HG03175 (cell line): ENCODE results near the gene NR2F6.
"Not testable (repeated sequence)": the region's sequence is repeated elsewhere in the genome, so short reads cannot be mapped to it uniquely, and the experiment has no call there.

Experiments
- ATAC-seq: cut with Tn5 transposase; IDR thresholded peaks from one replicate; pipeline ENCODE4 v1.9.1; 2021; ENCODE audit warnings: mild to moderate bottlenecking, moderate library complexity; ENCODE audit not compliant: unreplicated experiment

NR2F6 gene

DNA sequence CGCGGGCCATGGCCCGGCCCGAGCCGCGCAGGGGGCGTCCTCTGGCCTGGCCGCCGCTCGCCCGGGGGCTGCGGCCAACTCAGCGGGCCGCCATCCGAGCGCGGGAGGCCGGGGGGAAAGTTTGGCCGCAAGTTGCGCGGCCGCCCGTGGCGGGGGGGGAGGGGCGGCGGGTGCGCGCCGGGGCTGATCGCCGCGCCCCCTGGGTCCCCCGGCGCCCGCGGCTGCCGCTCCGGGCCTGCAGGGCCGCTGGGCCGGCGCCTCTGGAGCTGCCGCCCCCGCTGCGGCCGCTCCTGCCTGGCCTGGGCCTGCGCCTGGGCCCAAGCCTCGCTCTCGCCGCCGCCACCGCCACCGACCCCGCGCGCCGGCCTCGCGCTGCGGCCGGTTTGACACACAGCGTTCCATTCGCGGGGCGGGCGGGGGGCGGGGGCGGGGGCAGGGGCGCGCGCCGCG lies at the start of gene NR2F6:
Gene NR2F6, minus strand, starts transcription at position 385 of the 450 bp plus-strand sequence. CDS start 699 bp downstream, outside the sequence.
- ATAC-seq = no peak

- no peak for ATAC-seq
Measured at GRCh38 chr19:17294051-17294891, 48.6 kb upstream of the NR2F6 start.

DNA sequence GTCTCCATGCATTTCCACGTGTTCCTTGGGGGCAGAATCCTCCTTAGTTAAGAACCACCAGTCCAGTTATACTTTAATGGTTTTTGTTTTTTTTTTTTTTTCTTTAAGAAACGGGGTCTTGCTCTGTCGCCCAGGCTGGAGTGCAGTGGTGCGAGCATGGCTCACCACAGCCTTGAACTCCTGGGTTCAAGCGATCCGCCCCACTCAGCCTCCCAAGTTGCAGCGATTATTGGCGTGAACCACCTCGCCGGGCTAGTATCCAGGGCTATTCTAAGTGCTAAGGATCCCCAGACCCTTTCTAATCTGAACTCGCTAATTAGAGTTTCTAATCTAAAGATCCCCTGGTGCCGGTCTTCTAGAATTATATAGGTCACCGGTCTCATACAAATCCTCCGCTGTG lies 47.9 kb upstream of the NR2F6 start:
- ATAC-seq = no peak

GRCh38 chr19:17292301-17293074 lies 46.8 kb upstream of the NR2F6 start:
- ATAC-seq = peak; percentile 85

DNA sequence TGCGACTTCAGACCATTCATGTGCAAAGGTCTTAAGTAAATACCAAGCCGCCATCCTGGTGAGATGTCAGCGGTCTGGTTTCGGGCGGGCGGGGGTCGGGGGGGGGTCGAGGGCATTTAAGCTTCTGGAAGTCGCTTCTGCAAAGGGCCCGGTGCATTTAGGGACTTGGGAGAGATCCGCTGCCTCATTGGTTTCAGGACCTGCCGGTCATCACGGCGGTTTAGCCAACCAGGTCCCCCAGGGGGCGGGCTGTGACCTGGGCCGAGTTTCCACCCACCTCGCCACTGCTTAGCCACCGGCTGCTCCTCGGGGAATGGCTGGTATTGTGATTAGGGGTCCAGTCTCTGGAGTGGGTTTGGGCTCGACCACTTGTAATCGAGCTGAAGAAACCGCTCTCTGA lies 43.8 kb upstream of the NR2F6 start:
- ATAC-seq = no peak

GRCh38 chr19:17286752-17287151 lies 41.0 kb upstream of the NR2F6 start:
- no peak for ATAC-seq

- ATAC-seq = no peak
Measured at GRCh38 chr19:17286263-17286662, 40.5 kb upstream of the NR2F6 start.

- ATAC-seq = no peak
Measured at GRCh38 chr19:17285415-17286135, 39.9 kb upstream of the NR2F6 start.

- ATAC-seq = no peak
Measured at GRCh38 chr19:17283504-17283996, 37.8 kb upstream of the NR2F6 start.

GRCh38 chr19:17282488-17283125 lies 36.9 kb upstream of the NR2F6 start:
- ATAC-seq = peak; percentile 64

DNA sequence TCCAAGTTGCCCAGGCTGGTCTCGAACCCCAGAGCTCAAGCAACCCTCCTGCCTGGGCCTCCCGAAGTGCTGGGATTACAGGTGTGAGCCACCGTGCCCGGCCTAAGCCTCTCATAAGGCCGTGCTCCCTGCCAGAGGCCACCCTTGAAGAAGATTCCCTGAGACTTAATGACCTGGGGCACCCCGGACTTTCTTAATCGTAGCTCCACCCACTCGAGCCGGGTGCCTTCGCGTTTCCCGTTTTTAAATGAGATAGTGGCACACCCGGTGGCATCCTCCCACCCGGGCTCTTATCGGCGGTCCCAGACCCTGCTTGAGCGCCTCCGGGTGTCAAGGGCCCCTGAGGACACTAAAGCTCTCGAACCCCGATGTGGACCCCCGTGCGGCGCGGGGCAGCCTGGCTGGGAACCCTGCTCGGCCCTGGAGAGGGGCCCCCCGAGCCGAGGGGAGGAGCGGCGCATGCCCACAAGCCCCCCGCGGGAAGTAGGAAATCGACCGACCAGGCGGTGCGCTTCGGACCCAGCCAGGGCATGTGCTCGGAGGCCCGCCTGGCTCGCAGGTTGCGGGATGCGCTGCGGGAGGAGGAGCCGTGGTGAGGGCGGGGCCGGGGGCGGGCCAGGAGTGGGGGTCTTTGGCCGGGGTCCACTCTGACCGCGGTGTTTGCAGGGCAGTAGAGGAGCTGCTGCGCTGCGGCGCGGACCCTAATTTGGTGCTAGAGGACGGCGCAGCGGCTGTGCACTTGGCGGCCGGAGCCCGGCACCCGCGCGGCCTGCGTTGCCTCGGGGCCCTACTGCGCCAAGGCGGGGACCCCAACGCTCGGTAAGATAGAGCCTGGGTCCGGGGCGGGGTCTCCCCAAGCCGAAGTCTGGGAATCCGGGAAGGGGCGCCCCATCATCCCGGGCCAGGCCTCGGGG lies 35.9 kb upstream of the NR2F6 start, which contains the start of gene ANKLE1:
Gene ANKLE1, plus strand, starts transcription at position 511 of the 914 bp plus-strand sequence. Its CDS starts 20 bp downstream, at position 531.
- ATAC-seq = no peak

DNA sequence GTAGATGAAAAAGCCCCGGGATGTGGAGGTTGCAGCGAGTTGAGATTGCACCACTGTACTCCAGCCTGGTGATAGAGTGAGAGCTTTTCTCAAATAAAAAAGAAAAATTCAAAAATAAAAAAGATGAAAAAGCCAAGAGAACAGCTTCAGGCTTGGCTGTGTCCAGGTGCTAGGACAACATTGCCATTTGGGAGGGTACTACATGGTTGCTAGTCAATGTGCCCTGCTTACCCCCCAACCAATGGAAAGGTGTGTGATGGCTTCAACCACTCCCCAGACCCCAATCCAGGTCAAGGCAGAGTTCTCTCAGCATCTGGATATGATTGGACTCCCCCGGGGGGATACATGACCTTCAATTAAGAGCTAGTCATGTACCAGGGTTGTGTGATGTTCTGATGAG lies 33.7 kb upstream of the NR2F6 start:
- ATAC-seq = no peak

- no peak for ATAC-seq
Measured at GRCh38 chr19:17275441-17276175, 29.9 kb upstream of the NR2F6 start.

DNA sequence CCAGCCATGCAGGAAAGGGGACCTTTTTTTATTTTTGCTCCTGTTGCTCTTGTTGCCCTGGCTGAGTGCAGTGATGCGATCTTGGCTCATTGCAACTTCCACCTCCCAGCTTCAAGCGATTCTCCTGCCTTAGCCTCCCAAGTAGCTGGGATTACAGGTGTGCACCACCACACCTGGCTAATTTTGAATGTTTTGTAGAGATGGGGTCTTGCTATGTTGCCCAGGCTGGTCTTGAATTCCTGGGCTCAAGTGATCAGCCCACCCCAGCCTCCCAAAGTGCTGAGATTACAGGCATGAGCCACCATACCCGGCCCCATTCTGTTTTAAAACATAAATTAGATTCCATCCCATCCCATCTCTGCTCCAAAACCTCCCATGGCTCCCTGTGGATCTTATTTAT lies 29.2 kb upstream of the NR2F6 start:
- not testable (repeated sequence) for ATAC-seq

DNA sequence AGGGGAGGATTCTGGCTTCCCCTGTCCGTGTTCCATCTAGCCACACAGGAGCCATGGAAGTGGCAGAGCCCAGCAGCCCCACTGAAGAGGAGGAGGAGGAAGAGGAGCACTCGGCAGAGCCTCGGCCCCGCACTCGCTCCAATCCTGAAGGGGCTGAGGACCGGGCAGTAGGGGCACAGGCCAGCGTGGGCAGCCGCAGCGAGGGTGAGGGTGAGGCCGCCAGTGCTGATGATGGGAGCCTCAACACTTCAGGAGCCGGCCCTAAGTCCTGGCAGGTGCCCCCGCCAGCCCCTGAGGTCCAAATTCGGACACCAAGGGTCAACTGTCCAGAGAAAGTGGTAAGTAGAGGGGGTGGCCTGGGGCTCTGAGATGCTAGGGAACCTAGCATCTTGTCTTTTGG lies 23.0 kb upstream of the NR2F6 start:
- ATAC-seq = no peak

GRCh38 chr19:17266975-17267788 lies 21.5 kb upstream of the NR2F6 start, which contains the start of gene BABAM1:
TSS of gene BABAM1 (plus strand) at chr19:17267443. CDS start at chr19:17268807, 1,364 bp downstream.
- peak; percentile 88 for ATAC-seq

DNA sequence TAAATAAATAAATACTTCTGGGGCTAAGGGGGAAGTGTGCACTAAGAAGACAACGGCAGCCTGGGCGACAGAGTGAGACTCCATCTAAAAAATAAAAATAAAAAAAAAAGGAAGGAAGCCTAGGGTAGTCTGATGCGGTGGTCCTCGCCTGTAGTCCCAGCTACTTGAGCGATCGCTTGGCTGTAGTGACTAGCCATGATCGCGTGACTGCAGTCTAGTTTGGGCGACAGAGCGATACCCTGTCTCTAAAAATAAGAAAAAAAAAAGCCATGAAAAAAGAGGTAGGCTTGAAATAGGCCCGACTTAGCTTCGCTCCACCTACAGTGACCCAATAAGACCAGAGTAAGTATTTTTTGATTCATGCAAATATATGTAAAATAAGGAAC lies 20.9 kb upstream of the NR2F6 start:
- ATAC-seq = no peak

GRCh38 chr19:17266026-17266425 lies 20.3 kb upstream of the NR2F6 start:
- no peak for ATAC-seq
